ENCODE results near the gene GJD4. TPM values are rescaled to one million over a fixed set of nuclear protein-coding genes. Genes with fewer than 3 reads are reported as not detected.

GJD4 gene
- total RNA-seq, 1 experiment from 2014 or later = not detected

GRCh38 chr10:35643151-35644049, 38.3 kb downstream of the GJD4 start:
- no peaks in the 10 kb centered on the region for H3K79me2 ChIP-seq (ENCODE audit: insufficient read depth, low read length)
- H2AFZ ChIP-seq (ENCODE audit: low read depth, low read length, poor library complexity, severe bottlenecking) = peak overlapping the region; percentile 85
- H3K9ac ChIP-seq (ENCODE audit: low read length) = no peak overlapping the region
- ChIA-PET POLR2A (no interaction called here), CTCF (no interaction called here), RAD21 (ENCODE audit: low non-redundant PET in 1 of 2, low total read pairs in 2 of 2, uncharacterized antibody in 2 of 2, unreplicated experiment in 2 of 2) (no interaction called here)
- TF ChIP-seq FOSL1 (IDR thresholded peaks at IDR 0.05; ENCODE audit: low read depth) (no peak), REST (IDR thresholded peaks at IDR 0.05; ENCODE audit: low read depth) (no peak), SP1 (IDR thresholded peaks at IDR 0.05; ENCODE audit: low read depth) (no peak), EZH2 (IDR thresholded peaks at IDR 0.05) (no peak), ELF1 (IDR thresholded peaks at IDR 0.05; ENCODE audit: borderline replicate concordance, low read depth) (no peak), JUND (IDR thresholded peaks at IDR 0.05) (no peak), CBX3 (IDR thresholded peaks at IDR 0.05; ENCODE audit: low read depth) (no peak), RAD21 (IDR thresholded peaks at IDR 0.05; ENCODE audit: low read depth) (no peak), ATF3 (IDR thresholded peaks at IDR 0.05) (no peak), POLR2A (IDR thresholded peaks at IDR 0.05; ENCODE audit: borderline replicate concordance, extremely low read depth, insufficient read depth, insufficient read length) (no peak), EGR1 (IDR thresholded peaks at IDR 0.05; ENCODE audit: low read depth) (no peak), MAX (IDR thresholded peaks at IDR 0.05) (no peak), EZH2phosphoT487 (IDR thresholded peaks at IDR 0.05; ENCODE audit: borderline replicate concordance) (no peak), ZFX (IDR thresholded peaks at IDR 0.05) (no peak), SRF (IDR thresholded peaks at IDR 0.05; ENCODE audit: low read depth) (no peak), ZNF274 (IDR thresholded peaks at IDR 0.05; ENCODE audit: low read depth, low read length) (no peak)
- DNase-seq (ENCODE audit: low read depth, low spot score) (no peak), ATAC-seq (no peak)
- peaks cover 26% of the 10 kb centered on the region for H3K27me3 ChIP-seq (ENCODE audit: insufficient read depth, low read length)
- H3K27ac ChIP-seq (ENCODE audit: low read depth, low read length) = no peak overlapping the region
- BruUV-seq (replicated peaks) = no TSS peak
- intact Hi-C loops (cut with micrococcal nuclease) = no loop called here
- no peaks in the 10 kb centered on the region for H3K9me3 ChIP-seq (ENCODE audit: control insufficient read depth in 1 of 2, insufficient read depth in 1 of 2, low read depth in 1 of 2, low read length in 2 of 2)
- peaks cover 8 to 28% of the 10 kb centered on the region in 2 experiments for H3K4me1 ChIP-seq (ENCODE audit: control insufficient read depth in 1 of 2, insufficient read depth in 2 of 2, low read length in 2 of 2)
- no peaks in the 10 kb centered on the region for H3K36me3 ChIP-seq (ENCODE audit: control insufficient read depth in 1 of 2, insufficient read depth in 2 of 2, low read length in 2 of 2)
- H4K20me1 ChIP-seq (ENCODE audit: insufficient read depth) = no peaks in the 10 kb centered on the region
- H3K4me3 ChIP-seq (replicated peaks in 1 of 2; ENCODE audit: low read depth in 1 of 2, low read length in 2 of 2) = peak overlapping the region; percentile 23 to 43
- no peaks in the 10 kb centered on the region for H3K9me2 ChIP-seq (ENCODE audit: insufficient read depth)
- H3K4me2 ChIP-seq (ENCODE audit: low read length) = peak overlapping the region; percentile 70
